ENCODE measurements around the gene CXCL17.
"Not testable (repeated sequence)": the region's sequence is repeated elsewhere in the genome, so short reads cannot be mapped to it uniquely, and the experiment has no call there.

CXCL17 gene

GRCh38 chr19:42465827-42466280, 23.1 kb upstream of the CXCL17 start:
- no peak for DNase-seq (ENCODE audit: low read depth)

- no peak for DNase-seq (ENCODE audit: low read depth)
Measured at GRCh38 chr19:42461700-42462324, 19.1 kb upstream of the CXCL17 start.

- not testable (repeated sequence) for DNase-seq (ENCODE audit: low read depth)
Measured at GRCh38 chr19:42461231-42461630, 18.5 kb upstream of the CXCL17 start.

GRCh38 chr19:42459926-42460325, 17.2 kb upstream of the CXCL17 start:
- no peak for DNase-seq (ENCODE audit: low read depth)

GRCh38 chr19:42455621-42456081, 12.9 kb upstream of the CXCL17 start:
- no peak for DNase-seq (ENCODE audit: low read depth)

GRCh38 chr19:42455086-42455485, 12.3 kb upstream of the CXCL17 start:
- DNase-seq (ENCODE audit: low read depth): no peak

- DNase-seq (ENCODE audit: low read depth): no peak
Measured at GRCh38 chr19:42452590-42452989, 9.8 kb upstream of the CXCL17 start.

GRCh38 chr19:42450314-42450934, 7.7 kb upstream of the CXCL17 start:
- peak; percentile 31 for DNase-seq (ENCODE audit: low read depth)

- DNase-seq (ENCODE audit: low read depth): not testable (repeated sequence)
Measured at GRCh38 chr19:42448306-42448705, 5.6 kb upstream of the CXCL17 start.

GRCh38 chr19:42445948-42446347, 3.2 kb upstream of the CXCL17 start:
- no peak for DNase-seq (ENCODE audit: low read depth)

- no peak for DNase-seq (ENCODE audit: low read depth)
Measured at GRCh38 chr19:42443944-42444398, 1.2 kb upstream of the CXCL17 start.

- DNase-seq (ENCODE audit: low read depth): no peak
Measured at GRCh38 chr19:42441049-42441445, 1.7 kb downstream of the CXCL17 start.

- peak; percentile 59 for DNase-seq (ENCODE audit: low read depth)
Measured at GRCh38 chr19:42440357-42441048, 2.2 kb downstream of the CXCL17 start.

- no peak for DNase-seq (ENCODE audit: low read depth)
Measured at GRCh38 chr19:42436006-42436405, 6.7 kb downstream of the CXCL17 start.

GRCh38 chr19:42435316-42435715, 7.4 kb downstream of the CXCL17 start:
- no peak for DNase-seq (ENCODE audit: low read depth)

GRCh38 chr19:42433503-42434260, 9.1 kb downstream of the CXCL17 start:
- no peak for DNase-seq (ENCODE audit: low read depth)

GRCh38 chr19:42431486-42431885, 11.3 kb downstream of the CXCL17 start:
- DNase-seq (ENCODE audit: low read depth): no peak

- DNase-seq (ENCODE audit: low read depth): no peak
Measured at GRCh38 chr19:42428676-42429075, 14.1 kb downstream of the CXCL17 start.

GRCh38 chr19:42427313-42427712, 15.4 kb downstream of the CXCL17 start, which contains the start of gene LIPE:
LIPE (minus strand) TSS chr19:42427388; CDS start chr19:42427149, 239 bp downstream.
- DNase-seq (ENCODE audit: low read depth): no peak

GRCh38 chr19:42426643-42427042, 16.1 kb downstream of the CXCL17 start:
- DNase-seq (ENCODE audit: low read depth): no peak

- DNase-seq (ENCODE audit: low read depth): no peak
Measured at GRCh38 chr19:42424712-42425131, 18.0 kb downstream of the CXCL17 start.

GRCh38 chr19:42424345-42424707, 18.4 kb downstream of the CXCL17 start:
- no peak for DNase-seq (ENCODE audit: low read depth)

All from stimulated activated CD8-positive, alpha-beta memory T cell treated with anti-CD3 and anti-CD28 coated beads, Interleukin-7, amount 100 ng/mL, for 24 hours (primary cell).